GM23248 (cell line): Measurements from ENCODE around the gene MPZL1. TPM values are rescaled to one million over a fixed set of nuclear protein-coding genes. Genes with fewer than 3 reads are reported as not detected.

ENCODE experiments used
- DNase-seq: peaks from one replicate; pipeline ENCODE4 v3.0.0-alpha.2; 2015
- H2AFZ ChIP-seq: fragments of 200-600 bp; sonication (generic); 2 replicates; pipeline ENCODE4 v1.6.1; 2016; ENCODE audit warnings: antibody characterized with exemption
- H3F3A ChIP-seq: fragments of 200-600 bp; sonication (generic); 2 replicates; pipeline ENCODE4 v1.6.1; 2016; ENCODE audit warnings: mild to moderate bottlenecking, antibody characterized with exemption, mixed run types; ENCODE audit not compliant: insufficient read depth
- H3K27ac ChIP-seq: fragments of 200-600 bp; sonication (generic); 2 replicates; pipeline ENCODE4 v1.5.1; 2016; ENCODE audit warnings: mild to moderate bottlenecking
- H3K27me3 ChIP-seq: fragments of 200-600 bp; sonication (generic); replicated peaks from 2 replicates; pipeline ENCODE4 v1.6.1; 2016; ENCODE audit warnings: mild to moderate bottlenecking; ENCODE audit not compliant: insufficient read depth
- H3K36me3 ChIP-seq: fragments of 200-600 bp; sonication (generic); 2 replicates; pipeline ENCODE4 v1.6.1; 2016; ENCODE audit warnings: low read depth, mild to moderate bottlenecking
- H3K4me1 ChIP-seq: fragments of 200-600 bp; sonication (generic); 2 replicates; pipeline ENCODE4 v1.6.1; 2016; ENCODE audit warnings: mild to moderate bottlenecking; ENCODE audit not compliant: insufficient read depth
- H3K4me2 ChIP-seq: fragments of 200-600 bp; sonication (generic); one replicate; pipeline ENCODE4 v1.6.1; 2016; ENCODE audit warnings: mild to moderate bottlenecking; ENCODE audit not compliant: unreplicated experiment
- H3K4me3 ChIP-seq: fragments of 200-600 bp; sonication (generic); 2 replicates; pipeline ENCODE4 v1.5.1; 2016; ENCODE audit warnings: mild to moderate bottlenecking
- H3K79me2 ChIP-seq: fragments of 200-600 bp; sonication (generic); 2 replicates; pipeline ENCODE4 v1.6.1; 2016; ENCODE audit warnings: mild to moderate bottlenecking; ENCODE audit not compliant: insufficient read depth
- H3K9ac ChIP-seq: fragments of 200-600 bp; sonication (generic); 2 replicates; pipeline ENCODE4 v1.6.1; 2016; ENCODE audit warnings: mild to moderate bottlenecking
- H3K9me2 ChIP-seq: fragments of 200-600 bp; sonication (generic); 2 replicates; pipeline ENCODE4 v1.6.1; 2016; ENCODE audit warnings: mixed run types, mild to moderate bottlenecking, moderate library complexity; ENCODE audit not compliant: insufficient read depth
- H3K9me3 ChIP-seq: fragments of 200-600 bp; sonication (generic); one replicate; pipeline ENCODE4 v1.6.1; 2017; ENCODE audit warnings: low read depth
- H4K20me1 ChIP-seq: fragments of 200-600 bp; sonication (generic); 2 replicates; pipeline ENCODE4 v1.6.0; 2016; ENCODE audit not compliant: insufficient read depth
- EZH2 ChIP-seq: fragments of 200-600 bp; sonication (generic); IDR thresholded peaks from 2 replicates; pipeline ENCODE4 v1.6.1; 2018; ENCODE audit warnings: antibody characterized with exemption, mild to moderate bottlenecking; ENCODE audit not compliant: insufficient read depth, poor library complexity, severe bottlenecking
- EZH2phosphoT487 ChIP-seq: fragments of 200-600 bp; sonication (generic); IDR thresholded peaks from 2 replicates; pipeline ENCODE4 v1.6.1; 2018; ENCODE audit warnings: antibody characterized with exemption, moderate library complexity, mild to moderate bottlenecking, low read depth; ENCODE audit not compliant: insufficient read depth
- WGBS, 2 experiments: methylation state at CpG; one replicate each; pipeline ENCODE4 v1.1.6; 2015 to 2017; ENCODE audit warnings: low lambda C conversion rate in 2 of 2, low coverage in 1 of 2; ENCODE audit errors: missing lambda C conversion rate in 2 of 2; 5-methylcytosine and 5-hydroxymethylcytosine counted together
- in situ Hi-C: fragments of 300-500 bp; cut with MboI; formaldehyde crosslinking; loops from 2 replicates; pipeline ENCODE4 v1.15.0; 2020
- polyA plus RNA-seq: library from polyadenylated mRNA; unstranded; fragments of >200 nt; fragmentation: Nextera tagmentation; extraction: Ambion mirVana; gene quantifications from 2 replicates; pipeline ENCODE4 v1.2.1, GENCODE V29; 2016
- total RNA-seq: library from RNA; depleted of rRNA; stranded (reverse); fragments of >200 nt; shearing (Covaris generic); gene quantifications from 2 replicates; pipeline ENCODE4 v1.2.3, GENCODE V29; 2014

MPZL1 gene
- total and polyA plus RNA-seq, 2 experiments from 2014 or later = 144 to 284 TPM

- Histone ChIP-seq H3K27ac (peak overlapping the region; percentile 82), H3K9me3 (no peaks in the 10 kb centered on the region), H3K27me3 (no peaks in the 10 kb centered on the region), H3K4me1 (peaks cover 64% of the 10 kb centered on the region), H3K36me3 (peaks cover 38% of the 10 kb centered on the region), H3K4me2 (no peak overlapping the region), H3K9ac (peak overlapping the region; percentile 45), H3K79me2 (no peaks in the 10 kb centered on the region), H3K4me3 (no peak overlapping the region), H4K20me1 (no peaks in the 10 kb centered on the region), H2AFZ (no peak overlapping the region), H3F3A (peaks cover 74% of the 10 kb centered on the region), H3K9me2 (no peaks in the 10 kb centered on the region)
- TF ChIP-seq EZH2phosphoT487 (no peak), EZH2 (no peak)
- DNase-seq = no peak
- in situ Hi-C loops = no loop called here
- WGBS, 2 experiments = 34 to 36% methylated on average over 4 of the region's 4 CpGs
Measured at GRCh38 chr1:167792188-167792565, 70.4 kb downstream of the MPZL1 start.

GRCh38 chr1:167794043-167794442, 72.3 kb downstream of the MPZL1 start:
- no peak overlapping the region for H3K9ac ChIP-seq
- no peak overlapping the region for H3K4me2 ChIP-seq
- WGBS, 2 experiments = 95 to 96% methylated on average over 1 of the region's 1 CpG
- H3K27me3 ChIP-seq = no peaks in the 10 kb centered on the region
- no peak overlapping the region for H3K27ac ChIP-seq
- H2AFZ ChIP-seq = no peak overlapping the region
- DNase-seq = peak; percentile 41
- H3K79me2 ChIP-seq = no peaks in the 10 kb centered on the region
- H3K9me2 ChIP-seq = no peaks in the 10 kb centered on the region
- H3F3A ChIP-seq = peaks cover 75% of the 10 kb centered on the region
- peaks cover 19% of the 10 kb centered on the region; the same call in 1 of the 2 replicates for H3K36me3 ChIP-seq
- peaks cover 77% of the 10 kb centered on the region for H3K4me1 ChIP-seq
- H3K4me3 ChIP-seq = no peak overlapping the region
- TF ChIP-seq EZH2 (no peak), EZH2phosphoT487 (no peak)
- no peaks in the 10 kb centered on the region for H3K9me3 ChIP-seq
- no peaks in the 10 kb centered on the region for H4K20me1 ChIP-seq
- in situ Hi-C loops = no loop called here

GRCh38 chr1:167795810-167796740, 74.3 kb downstream of the MPZL1 start:
- 21 to 24% methylated on average over 10 of the region's 10 CpGs for WGBS, 2 experiments
- Histone ChIP-seq H3K27me3 (no peaks in the 10 kb centered on the region), H3F3A (peaks cover 66% of the 10 kb centered on the region), H2AFZ (peak overlapping the region; percentile 12; the same call in 1 of the 2 replicates), H3K9ac (peak overlapping the region; percentile 69), H3K4me1 (peaks cover 68% of the 10 kb centered on the region), H3K27ac (peak overlapping the region; percentile 93), H3K79me2 (no peaks in the 10 kb centered on the region), H4K20me1 (no peaks in the 10 kb centered on the region), H3K4me3 (peak overlapping the region; percentile 7; the same call in 1 of the 2 replicates), H3K9me2 (no peaks in the 10 kb centered on the region), H3K36me3 (0 out of 2 replicates have a peak, but pooled peaks cover 2% of the 10 kb centered on the region), H3K4me2 (peak overlapping the region; percentile 61), H3K9me3 (no peaks in the 10 kb centered on the region)
- DNase-seq = peak; percentile 37
- TF ChIP-seq EZH2 = no peak
- no peak for TF ChIP-seq EZH2phosphoT487
- in situ Hi-C loops = no loop called here

- H4K20me1 ChIP-seq = no peaks in the 10 kb centered on the region
- DNase-seq = peak; percentile 99
- peak overlapping the region; percentile 61 for H3K4me2 ChIP-seq
- no peaks in the 10 kb centered on the region for H3K79me2 ChIP-seq
- peaks cover 64% of the 10 kb centered on the region for H3F3A ChIP-seq
- H3K27me3 ChIP-seq = no peaks in the 10 kb centered on the region
- peak overlapping the region; percentile 51 for H3K4me3 ChIP-seq
- no peak overlapping the region for H2AFZ ChIP-seq
- H3K9ac ChIP-seq = peak overlapping the region; percentile 69
- 0% methylated on average over 2 of the region's 2 CpGs for WGBS, 2 experiments
- no peaks in the 10 kb centered on the region for H3K9me2 ChIP-seq
- H3K27ac ChIP-seq = peak overlapping the region; percentile 93
- no peaks in the 10 kb centered on the region for H3K36me3 ChIP-seq
- in situ Hi-C loops = no loop called here
- TF ChIP-seq EZH2 (no peak), EZH2phosphoT487 (no peak)
- H3K9me3 ChIP-seq = no peaks in the 10 kb centered on the region
- peaks cover 61% of the 10 kb centered on the region for H3K4me1 ChIP-seq
Measured at GRCh38 chr1:167797015-167797414, 75.2 kb downstream of the MPZL1 start.
